ENCODE results near the gene ZMYM3.
"Not testable (repeated sequence)": the region's sequence is repeated elsewhere in the genome, so short reads cannot be mapped to it uniquely, and the experiment has no call there.

GRCh38 chrX:71300495-71300894 is 46.6 kb upstream of the ZMYM3 start:
- not testable (repeated sequence) for TF ChIP-seq ARNTL (CRISPR knock-in tag; IDR thresholded peaks at IDR 0.05; ENCODE audit: borderline replicate concordance, low read depth); ESRRG (CRISPR knock-in tag; IDR thresholded peaks at IDR 0.05); PPARA (CRISPR knock-in tag; IDR thresholded peaks at IDR 0.05; ENCODE audit: borderline replicate concordance)

All from SK-N-SH treated with all-trans-retinoic acid at 6 μM for 48 hours (cell line).